Astrocyte (in vitro differentiated cells and primary cell): ENCODE measurements around the gene MAP3K3. TPM values are rescaled to one million over a fixed set of nuclear protein-coding genes. Genes with fewer than 3 reads are reported as not detected.

Experiments
- DNase-seq: peaks from one replicate; pipeline ENCODE4 v3.0.0-alpha.2; 2010; ENCODE audit warnings: low read depth
- FAIRE-seq: peaks from 2 replicates; lab custom pipeline; 2011; peaks lifted over from hg19 to GRCh38; lab: Jason Lieb, UNC
- H2AFZ ChIP-seq: 2 replicates; pipeline ENCODE4 v1.6.0; 2012; ENCODE audit warnings: low read depth, low read length, inconsistent platforms
- H3K27ac ChIP-seq: 2 replicates; pipeline ENCODE4 v1.5.1; 2011; ENCODE audit warnings: low read depth, low read length, inconsistent platforms
- H3K27me3 ChIP-seq: 2 replicates; pipeline ENCODE4 v1.6.0; 2011; ENCODE audit warnings: low read length, inconsistent platforms; ENCODE audit not compliant: insufficient read depth
- H3K36me3 ChIP-seq: 2 replicates; pipeline ENCODE4 v1.5.1; 2011; ENCODE audit warnings: low read length, inconsistent platforms; ENCODE audit not compliant: insufficient read depth
- H3K4me1 ChIP-seq: 2 replicates; pipeline ENCODE4 v1.5.1; 2011; ENCODE audit warnings: low read length, inconsistent platforms; ENCODE audit not compliant: insufficient read depth
- H3K4me2 ChIP-seq: 2 replicates; pipeline ENCODE4 v1.6.0; 2012; ENCODE audit warnings: low read length, inconsistent platforms
- H3K4me3 ChIP-seq: 2 replicates; pipeline ENCODE4 v1.5.1; 2011; ENCODE audit warnings: low read depth, mild to moderate bottlenecking, low read length, inconsistent platforms; ENCODE audit not compliant: insufficient read depth
- H3K79me2 ChIP-seq: 2 replicates; pipeline ENCODE4 v1.6.0; 2012; ENCODE audit warnings: mild to moderate bottlenecking, low read length, inconsistent platforms; ENCODE audit not compliant: insufficient read depth
- H3K9ac ChIP-seq: 2 replicates; pipeline ENCODE4 v1.6.0; 2012; ENCODE audit warnings: mild to moderate bottlenecking, low read length, inconsistent platforms
- H3K9me3 ChIP-seq: 2 replicates; pipeline ENCODE4 v1.5.1; 2012; ENCODE audit warnings: low read depth, mild to moderate bottlenecking, low read length, inconsistent platforms; ENCODE audit not compliant: insufficient read depth
- H4K20me1 ChIP-seq: 2 replicates; pipeline ENCODE4 v1.6.0; 2012; ENCODE audit warnings: low read length, inconsistent platforms; ENCODE audit not compliant: insufficient read depth
- H3K27ac Mint-ChIP-seq: one replicate; pipeline ENCODE4 v1.8.0; 2021; ENCODE audit warnings: mild to moderate bottlenecking, mixed read lengths; ENCODE audit not compliant: unreplicated experiment
- H3K27me3 Mint-ChIP-seq: one replicate; pipeline ENCODE4 v1.8.0; 2021; ENCODE audit warnings: low read depth, mixed read lengths; ENCODE audit not compliant: unreplicated experiment
- H3K36me3 Mint-ChIP-seq: one replicate; pipeline ENCODE4 v1.8.0; 2021; ENCODE audit warnings: low read depth, mixed read lengths; ENCODE audit not compliant: unreplicated experiment
- H3K4me1 Mint-ChIP-seq: one replicate; pipeline ENCODE4 v1.8.0; 2021; ENCODE audit warnings: low read depth, mixed read lengths; ENCODE audit not compliant: unreplicated experiment
- H3K4me3 Mint-ChIP-seq: one replicate; pipeline ENCODE4 v1.8.0; 2021; ENCODE audit warnings: mild to moderate bottlenecking, moderate library complexity, mixed read lengths; ENCODE audit not compliant: unreplicated experiment
- H3K9me3 Mint-ChIP-seq: one replicate; pipeline ENCODE4 v1.8.0; 2021; ENCODE audit warnings: mild to moderate bottlenecking, mixed read lengths; ENCODE audit not compliant: unreplicated experiment
- EZH2 ChIP-seq: IDR thresholded peaks from 2 replicates; pipeline ENCODE4 v1.6.1; 2012; ENCODE audit warnings: mild to moderate bottlenecking, low read length, inconsistent platforms; ENCODE audit not compliant: insufficient read depth
- total RNA-seq: library from RNA; stranded (reverse); gene quantifications from 2 replicates; pipeline ENCODE4 v1.2.1, GENCODE V29; 2021
- TF ChIP-seq, protein P1 (sequence below): IDR thresholded peaks from 2 replicates; pipeline ENCODE4 v1.5.1; 2011; ENCODE audit warnings: low read depth, mild to moderate bottlenecking, inconsistent platforms, low read length, moderate library complexity; ENCODE audit not compliant: insufficient read depth

MAP3K3 gene
- total RNA-seq, 1 donor from 2014 or later, result 30.5 TPM

DNA sequence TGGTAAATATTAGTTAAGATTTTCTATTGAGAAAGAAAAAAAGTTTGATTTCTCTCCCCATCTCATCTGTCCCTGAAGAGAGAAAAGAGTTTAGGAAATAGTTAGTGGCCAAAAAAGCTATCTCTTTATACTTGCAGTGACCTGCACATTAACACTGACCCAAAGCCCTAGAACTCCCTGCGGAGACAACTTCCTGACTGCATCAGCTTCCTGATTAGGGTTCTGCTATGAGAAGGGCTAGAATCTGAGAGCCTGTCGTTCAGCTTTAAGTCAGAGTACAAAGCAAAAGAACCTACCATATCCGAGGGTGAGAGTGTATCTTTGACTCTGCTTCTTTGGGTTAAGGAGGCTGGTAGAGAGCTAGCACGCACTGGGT lies 53.0 kb downstream of the MAP3K3 start:
- no peak overlapping the region for H3K27ac ChIP-seq
- H3K9me3 Mint-ChIP-seq, result peaks cover 1% of the 10 kb centered on the region

DNA sequence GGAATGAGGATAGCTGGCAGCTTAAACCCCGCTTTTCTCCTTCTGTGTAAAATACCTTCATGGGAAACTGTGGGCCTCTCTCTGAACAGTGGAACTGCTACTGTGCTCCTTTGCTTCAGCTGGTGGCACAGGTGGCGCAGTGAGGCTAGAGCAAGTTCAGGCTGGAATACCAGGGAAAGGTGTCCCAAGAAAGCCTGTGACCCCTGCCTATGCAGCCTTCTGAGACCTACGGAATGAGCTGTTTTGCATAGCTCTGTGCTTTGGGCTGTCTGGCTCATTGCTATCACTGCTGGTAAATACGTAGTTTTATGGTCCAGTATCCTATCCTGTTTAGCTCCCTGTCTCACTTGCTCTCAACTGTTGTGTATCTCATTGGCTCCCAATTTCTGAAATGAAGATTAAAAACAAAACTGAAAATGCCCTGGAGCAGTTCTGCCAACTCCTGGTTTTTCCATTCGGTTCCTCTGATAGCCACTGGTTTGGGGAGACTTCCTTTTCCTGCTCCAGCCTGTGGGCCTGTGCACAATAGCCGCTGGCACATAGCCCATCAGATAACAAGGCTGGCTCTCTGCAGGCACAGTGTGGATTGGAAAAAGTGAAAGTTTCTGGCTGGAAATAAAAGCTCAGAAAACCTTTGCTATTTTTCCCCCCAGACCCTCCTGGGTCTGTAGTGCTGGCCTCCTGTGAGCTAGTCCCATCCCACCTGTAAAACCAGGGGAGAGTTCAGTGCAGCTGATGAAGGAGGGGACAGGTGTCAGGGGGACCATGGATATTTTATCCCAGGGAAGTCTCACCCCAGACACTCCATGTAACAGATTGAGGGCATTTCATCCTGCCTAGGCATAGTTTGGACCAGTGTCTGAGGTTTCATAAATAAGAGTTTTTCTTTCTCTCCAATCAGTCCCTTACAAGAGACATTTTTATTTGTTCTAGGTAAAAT lies 53.7 kb downstream of the MAP3K3 start:
- Histone ChIP-seq H3K9me3 (no peaks in the 10 kb centered on the region), H3K4me3 (peak overlapping the region; percentile 20), H3K27me3 (no peaks in the 10 kb centered on the region), H3K4me2 (peak overlapping the region; percentile 76), H3K27ac (no peak overlapping the region), H3K4me1 (peaks cover 21% of the 10 kb centered on the region), H3K36me3 (peaks cover 3% of the 10 kb centered on the region), H2AFZ (peak overlapping the region; percentile 3), H3K9ac (peak overlapping the region; percentile 33), H3K79me2 (no peaks in the 10 kb centered on the region), H4K20me1 (peaks cover 18% of the 10 kb centered on the region)
- FAIRE-seq (no peak), DNase-seq (peak; percentile 84)
- Mint-ChIP-seq H3K27ac (peak overlapping the region; percentile 58), H3K27me3 (no peaks in the 10 kb centered on the region), H3K4me3 (peak overlapping the region; percentile 68), H3K4me1 (peaks cover 18% of the 10 kb centered on the region), H3K9me3 (peaks cover 1% of the 10 kb centered on the region), H3K36me3 (peaks cover 20% of the 10 kb centered on the region)
- TF ChIP-seq, protein P1, sequence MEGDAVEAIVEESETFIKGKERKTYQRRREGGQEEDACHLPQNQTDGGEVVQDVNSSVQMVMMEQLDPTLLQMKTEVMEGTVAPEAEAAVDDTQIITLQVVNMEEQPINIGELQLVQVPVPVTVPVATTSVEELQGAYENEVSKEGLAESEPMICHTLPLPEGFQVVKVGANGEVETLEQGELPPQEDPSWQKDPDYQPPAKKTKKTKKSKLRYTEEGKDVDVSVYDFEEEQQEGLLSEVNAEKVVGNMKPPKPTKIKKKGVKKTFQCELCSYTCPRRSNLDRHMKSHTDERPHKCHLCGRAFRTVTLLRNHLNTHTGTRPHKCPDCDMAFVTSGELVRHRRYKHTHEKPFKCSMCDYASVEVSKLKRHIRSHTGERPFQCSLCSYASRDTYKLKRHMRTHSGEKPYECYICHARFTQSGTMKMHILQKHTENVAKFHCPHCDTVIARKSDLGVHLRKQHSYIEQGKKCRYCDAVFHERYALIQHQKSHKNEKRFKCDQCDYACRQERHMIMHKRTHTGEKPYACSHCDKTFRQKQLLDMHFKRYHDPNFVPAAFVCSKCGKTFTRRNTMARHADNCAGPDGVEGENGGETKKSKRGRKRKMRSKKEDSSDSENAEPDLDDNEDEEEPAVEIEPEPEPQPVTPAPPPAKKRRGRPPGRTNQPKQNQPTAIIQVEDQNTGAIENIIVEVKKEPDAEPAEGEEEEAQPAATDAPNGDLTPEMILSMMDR, result no peak
- TF ChIP-seq EZH2, result no peak

More for the DNA sequence above, 53.0 kb downstream of the MAP3K3 start:
- no peaks in the 10 kb centered on the region for H3K27me3 Mint-ChIP-seq
- no peak for DNase-seq
- Histone ChIP-seq H3K4me3 (no peak overlapping the region), H3K27me3 (no peaks in the 10 kb centered on the region), H3K36me3 (peaks cover 2% of the 10 kb centered on the region), H3K4me1 (peaks cover 21% of the 10 kb centered on the region), H2AFZ (peak overlapping the region; percentile 3), H3K9ac (peak overlapping the region; percentile 33), H3K9me3 (no peaks in the 10 kb centered on the region), H3K79me2 (no peaks in the 10 kb centered on the region), H4K20me1 (peaks cover 18% of the 10 kb centered on the region), H3K4me2 (peak overlapping the region; percentile 76)
- TF ChIP-seq EZH2, result no peak
- TF ChIP-seq, protein P1, result no peak
- H3K4me1 Mint-ChIP-seq, result peaks cover 18% of the 10 kb centered on the region
- H3K4me3 Mint-ChIP-seq, result peak overlapping the region; percentile 45
- no peak overlapping the region for H3K27ac Mint-ChIP-seq
- H3K36me3 Mint-ChIP-seq, result peaks cover 21% of the 10 kb centered on the region
- no peak for FAIRE-seq

DNA sequence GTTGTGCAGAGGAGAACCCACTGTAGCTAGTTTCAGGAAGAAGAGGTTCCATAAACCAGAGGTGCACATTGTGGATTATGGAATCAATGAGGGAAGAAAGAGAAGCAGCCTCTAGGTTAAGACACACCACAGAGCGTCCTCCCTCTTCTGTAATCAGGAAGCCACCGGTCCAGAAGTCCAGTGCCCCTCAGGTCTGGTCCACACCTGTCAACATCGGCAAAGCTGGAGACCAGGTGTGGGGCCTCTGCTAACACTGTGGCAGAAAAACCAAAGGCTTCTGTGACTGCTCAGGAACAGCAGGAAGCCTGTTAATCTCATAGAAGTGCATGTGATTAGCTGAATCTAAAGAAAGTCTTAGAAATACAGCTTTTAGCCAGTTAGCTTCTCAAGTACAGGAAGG lies 54.4 kb downstream of the MAP3K3 start:
- Mint-ChIP-seq H3K9me3 (peaks cover 1% of the 10 kb centered on the region), H3K4me1 (peaks cover 21% of the 10 kb centered on the region), H3K4me3 (no peak overlapping the region), H3K27me3 (no peaks in the 10 kb centered on the region), H3K36me3 (peaks cover 20% of the 10 kb centered on the region), H3K27ac (no peak overlapping the region)
- H3K4me3 ChIP-seq, result peak overlapping the region; percentile 20
- peak overlapping the region; percentile 33 for H3K9ac ChIP-seq
- H3K9me3 ChIP-seq, result no peaks in the 10 kb centered on the region
- H2AFZ ChIP-seq, result no peak overlapping the region
- peak overlapping the region; percentile 76 for H3K4me2 ChIP-seq
- H3K4me1 ChIP-seq, result peaks cover 21% of the 10 kb centered on the region
- peaks cover 3% of the 10 kb centered on the region for H3K36me3 ChIP-seq
- no peak overlapping the region for H3K27ac ChIP-seq
- no peak for FAIRE-seq
- no peak for TF ChIP-seq EZH2
- TF ChIP-seq, protein P1, result no peak
- peaks cover 18% of the 10 kb centered on the region for H4K20me1 ChIP-seq
- no peaks in the 10 kb centered on the region for H3K27me3 ChIP-seq
- H3K79me2 ChIP-seq, result no peaks in the 10 kb centered on the region
- no peak for DNase-seq
